ENCODE measurements around the gene HOXA6.
A peak's percentile ranks its signal among the peaks of the same experiment; 100 is the strongest.

DNA sequence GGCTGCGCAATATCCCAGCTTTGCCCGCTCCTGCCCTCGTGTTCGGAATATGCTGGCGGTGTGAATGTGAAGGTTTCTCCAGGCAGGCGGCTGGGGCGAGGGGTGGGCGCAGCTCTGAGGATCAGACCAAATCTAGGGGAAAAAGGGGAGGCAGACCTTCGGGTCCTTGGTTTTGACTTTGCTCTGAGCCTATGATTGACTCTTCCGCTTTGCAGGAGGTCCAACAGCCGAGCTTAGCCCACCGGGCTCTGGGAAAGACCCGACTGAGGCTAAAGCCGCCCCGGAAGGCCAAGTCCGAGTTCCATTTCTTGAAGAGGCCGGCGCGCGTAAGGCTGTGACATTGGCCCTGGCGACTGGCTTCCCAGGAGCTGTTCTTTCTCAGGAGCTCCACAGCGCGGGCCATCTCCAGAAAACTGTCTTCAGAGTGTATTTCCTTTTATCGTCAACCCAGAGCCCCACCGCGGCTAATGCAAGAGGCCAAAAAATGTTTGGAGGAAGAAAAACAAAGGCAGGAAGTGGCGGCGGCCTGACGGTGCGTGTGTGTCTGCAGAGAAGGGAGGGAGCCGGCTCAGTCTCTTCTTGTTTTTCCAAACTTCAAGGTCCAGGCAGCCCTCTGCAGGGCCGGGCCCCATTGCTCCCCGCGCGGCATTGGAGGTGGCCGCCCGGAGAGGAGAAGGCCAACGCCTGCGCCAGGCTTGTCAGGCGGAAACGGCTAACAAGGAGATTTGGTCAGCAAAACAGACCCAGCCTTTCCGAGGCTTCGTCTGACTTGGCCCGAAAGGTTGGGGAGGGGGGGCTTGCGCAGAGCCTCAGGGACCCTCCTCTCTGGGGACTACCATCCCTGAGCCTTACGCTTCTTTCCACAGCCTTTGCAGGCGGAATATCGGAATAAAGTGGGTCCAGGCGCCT, 41.1 kb upstream of the HOXA6 start:
- TF ChIP-seq, protein P1, sequence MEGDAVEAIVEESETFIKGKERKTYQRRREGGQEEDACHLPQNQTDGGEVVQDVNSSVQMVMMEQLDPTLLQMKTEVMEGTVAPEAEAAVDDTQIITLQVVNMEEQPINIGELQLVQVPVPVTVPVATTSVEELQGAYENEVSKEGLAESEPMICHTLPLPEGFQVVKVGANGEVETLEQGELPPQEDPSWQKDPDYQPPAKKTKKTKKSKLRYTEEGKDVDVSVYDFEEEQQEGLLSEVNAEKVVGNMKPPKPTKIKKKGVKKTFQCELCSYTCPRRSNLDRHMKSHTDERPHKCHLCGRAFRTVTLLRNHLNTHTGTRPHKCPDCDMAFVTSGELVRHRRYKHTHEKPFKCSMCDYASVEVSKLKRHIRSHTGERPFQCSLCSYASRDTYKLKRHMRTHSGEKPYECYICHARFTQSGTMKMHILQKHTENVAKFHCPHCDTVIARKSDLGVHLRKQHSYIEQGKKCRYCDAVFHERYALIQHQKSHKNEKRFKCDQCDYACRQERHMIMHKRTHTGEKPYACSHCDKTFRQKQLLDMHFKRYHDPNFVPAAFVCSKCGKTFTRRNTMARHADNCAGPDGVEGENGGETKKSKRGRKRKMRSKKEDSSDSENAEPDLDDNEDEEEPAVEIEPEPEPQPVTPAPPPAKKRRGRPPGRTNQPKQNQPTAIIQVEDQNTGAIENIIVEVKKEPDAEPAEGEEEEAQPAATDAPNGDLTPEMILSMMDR (conservative IDR thresholded peaks at IDR 0.05; ENCODE audit: low read depth in 2 of 2) = no peak
- TF ChIP-seq EZH2 (IDR thresholded peaks at IDR 0.05; ENCODE audit: low read depth, unreplicated experiment) = peak; percentile 95
- peak; percentile 85 for TF ChIP-seq EZH2phosphoT487 (IDR thresholded peaks at IDR 0.05; ENCODE audit: unreplicated experiment)
- no peak for TF ChIP-seq CREB1 (CRISPR knock-in tag; IDR thresholded peaks at IDR 0.05; ENCODE audit: low read depth)
- no peak for TF ChIP-seq POLR2AphosphoS5 (IDR thresholded peaks at IDR 0.05; ENCODE audit: low read depth)
- TF ChIP-seq, protein P2, sequence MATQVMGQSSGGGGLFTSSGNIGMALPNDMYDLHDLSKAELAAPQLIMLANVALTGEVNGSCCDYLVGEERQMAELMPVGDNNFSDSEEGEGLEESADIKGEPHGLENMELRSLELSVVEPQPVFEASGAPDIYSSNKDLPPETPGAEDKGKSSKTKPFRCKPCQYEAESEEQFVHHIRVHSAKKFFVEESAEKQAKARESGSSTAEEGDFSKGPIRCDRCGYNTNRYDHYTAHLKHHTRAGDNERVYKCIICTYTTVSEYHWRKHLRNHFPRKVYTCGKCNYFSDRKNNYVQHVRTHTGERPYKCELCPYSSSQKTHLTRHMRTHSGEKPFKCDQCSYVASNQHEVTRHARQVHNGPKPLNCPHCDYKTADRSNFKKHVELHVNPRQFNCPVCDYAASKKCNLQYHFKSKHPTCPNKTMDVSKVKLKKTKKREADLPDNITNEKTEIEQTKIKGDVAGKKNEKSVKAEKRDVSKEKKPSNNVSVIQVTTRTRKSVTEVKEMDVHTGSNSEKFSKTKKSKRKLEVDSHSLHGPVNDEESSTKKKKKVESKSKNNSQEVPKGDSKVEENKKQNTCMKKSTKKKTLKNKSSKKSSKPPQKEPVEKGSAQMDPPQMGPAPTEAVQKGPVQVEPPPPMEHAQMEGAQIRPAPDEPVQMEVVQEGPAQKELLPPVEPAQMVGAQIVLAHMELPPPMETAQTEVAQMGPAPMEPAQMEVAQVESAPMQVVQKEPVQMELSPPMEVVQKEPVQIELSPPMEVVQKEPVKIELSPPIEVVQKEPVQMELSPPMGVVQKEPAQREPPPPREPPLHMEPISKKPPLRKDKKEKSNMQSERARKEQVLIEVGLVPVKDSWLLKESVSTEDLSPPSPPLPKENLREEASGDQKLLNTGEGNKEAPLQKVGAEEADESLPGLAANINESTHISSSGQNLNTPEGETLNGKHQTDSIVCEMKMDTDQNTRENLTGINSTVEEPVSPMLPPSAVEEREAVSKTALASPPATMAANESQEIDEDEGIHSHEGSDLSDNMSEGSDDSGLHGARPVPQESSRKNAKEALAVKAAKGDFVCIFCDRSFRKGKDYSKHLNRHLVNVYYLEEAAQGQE (IDR thresholded peaks at IDR 0.05; ENCODE audit: unreplicated experiment) = no peak

All from GM23338 (cell line).